ENCODE results near the gene MYO18A. TPM values are rescaled to one million over a fixed set of nuclear protein-coding genes. Genes with fewer than 3 reads are reported as not detected.

Gene MYO18A
- total and polyA plus RNA-seq, 10 of the 15 experiments (the other 5 are each of a cell fraction or from before 2014, with no cell fraction given) = 2.9 to 66.0 (median 24.5) TPM

DNA sequence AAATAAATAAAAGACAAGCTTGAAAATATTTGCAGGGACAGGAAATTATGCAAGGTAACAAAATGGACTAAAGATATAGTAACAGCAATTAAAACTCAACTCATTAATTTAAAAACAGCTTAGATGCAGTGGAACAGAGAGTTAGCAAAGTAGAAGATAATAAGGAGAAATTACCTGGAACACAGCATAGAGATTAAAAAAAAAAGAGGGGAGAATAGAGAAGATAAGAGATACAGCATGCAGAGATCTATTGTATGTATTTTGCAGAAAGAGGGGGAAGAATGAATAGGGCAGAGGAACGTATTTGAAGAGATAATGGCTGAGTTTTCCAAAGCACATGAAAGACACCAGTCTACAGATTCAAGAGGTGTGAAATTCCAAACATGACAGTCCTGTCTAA, 145.7 kb downstream of the MYO18A start:
- ChIA-PET POLR2A (interaction anchor here (0.6 kb wide), 1 partner anchor 933 kb away, joined by 3 read pairs; no protein-coding TSS in a partner anchor), RAD21 (ENCODE audit: unreplicated experiment) (no interaction called here), SMC1A (ENCODE audit: uncharacterized antibody, unreplicated experiment) (interaction anchor here (1.4 kb wide), 1 partner anchor 9 kb away, joined by 3 read pairs; no protein-coding TSS in a partner anchor), CTCF (interaction anchor here (0.7 kb wide), 1 partner anchor 420 kb away, joined by 3 read pairs; no protein-coding TSS in a partner anchor)
- Histone ChIP-seq H3K9me3 (replicated peaks; ENCODE audit: control insufficient read depth, insufficient read depth, low read length) (peaks cover 6% of the 10 kb centered on the region; the same call in 2 of the 3 replicates), H3K4me1 (ENCODE audit: control insufficient read depth, insufficient read depth, low read length) (no peaks in the 10 kb centered on the region), H3K9ac (ENCODE audit: control insufficient read depth, insufficient read depth, low read length) (no peak overlapping the region), H4K20me1 (ENCODE audit: control insufficient read depth, insufficient read depth) (no peaks in the 10 kb centered on the region), H3K4me2 (ENCODE audit: control insufficient read depth, insufficient read depth) (no peak overlapping the region), H3K27ac (ENCODE audit: control insufficient read depth, insufficient read depth) (no peak overlapping the region), H3K36me3 (ENCODE audit: control insufficient read depth in 2 of 2, insufficient read depth in 2 of 2, low read length in 1 of 2) (no peaks in the 10 kb centered on the region), H3K27me3 (replicated peaks in 1 of 2; ENCODE audit: control insufficient read depth in 2 of 2, insufficient read depth in 2 of 2, low read length in 1 of 2) (peaks cover 0 to 1% of the 10 kb centered on the region in 2 experiments; a peak in 1 of 4 replicates), H3K4me3 (no peak overlapping the region), H3K79me2 (ENCODE audit: control insufficient read depth, insufficient read depth, low read length) (no peaks in the 10 kb centered on the region), H2AFZ (ENCODE audit: control insufficient read depth, low read depth, low read length) (no peak overlapping the region)
- TF ChIP-seq RFX5 (IDR thresholded peaks at IDR 0.05; ENCODE audit: low read depth, low read length) = no peak
- no peak for DNase-seq (ENCODE audit: low read depth, low spot score)
- no TSS peak for BruUV-seq (replicated peaks)
- intact Hi-C loops (cut with micrococcal nuclease; ENCODE audit: unreplicated experiment) = no loop called here
- in situ Hi-C loops (cut with MboI) = no loop called here
- ATAC-seq = no peak
- 0% methylated on average over 1 of the region's 1 CpG for WGBS (ENCODE audit: insufficient coverage, insufficient replicate concordance, low lambda C conversion rate, missing lambda C conversion rate)
- no peak for FAIRE-seq

DNA sequence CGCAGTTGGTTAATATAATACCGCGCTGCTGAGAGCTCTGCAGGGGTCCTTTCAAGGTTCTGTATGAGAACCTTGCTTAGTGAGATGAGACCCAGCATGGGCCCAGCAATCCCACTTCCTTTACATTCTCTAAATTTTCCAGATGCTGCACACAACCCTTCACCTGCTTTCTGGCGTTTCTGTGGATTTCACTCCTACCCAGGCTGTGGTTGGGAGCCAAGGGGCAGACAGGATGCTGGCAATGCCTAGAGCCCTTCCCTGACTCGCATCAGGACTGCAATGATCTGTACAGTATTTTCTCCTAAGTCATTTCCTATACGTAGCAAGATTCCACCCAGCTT, 147.4 kb downstream of the MYO18A start:
- 67% methylated on average over 6 of the region's 6 CpGs for WGBS (ENCODE audit: insufficient coverage, insufficient replicate concordance, low lambda C conversion rate, missing lambda C conversion rate)

More for the DNA sequence above, 147.4 kb downstream of the MYO18A start:
- no peak for ATAC-seq
- SMC1A ChIA-PET (ENCODE audit: uncharacterized antibody, unreplicated experiment) = no interaction called here
- Histone ChIP-seq H3K4me1 (ENCODE audit: control insufficient read depth, insufficient read depth, low read length) (no peaks in the 10 kb centered on the region), H3K27me3 (replicated peaks in 1 of 2; ENCODE audit: control insufficient read depth in 2 of 2, insufficient read depth in 2 of 2, low read length in 1 of 2) (peaks cover 0 to 1% of the 10 kb centered on the region in 2 experiments; a peak in 1 of 4 replicates), H3K27ac (ENCODE audit: control insufficient read depth, insufficient read depth) (no peak overlapping the region), H2AFZ (ENCODE audit: control insufficient read depth, low read depth, low read length) (no peak overlapping the region), H3K9ac (ENCODE audit: control insufficient read depth, insufficient read depth, low read length) (no peak overlapping the region), H4K20me1 (ENCODE audit: control insufficient read depth, insufficient read depth) (no peaks in the 10 kb centered on the region), H3K4me2 (ENCODE audit: control insufficient read depth, insufficient read depth) (no peak overlapping the region), H3K4me3 (no peak overlapping the region), H3K9me3 (replicated peaks; ENCODE audit: control insufficient read depth, insufficient read depth, low read length) (peaks cover 6% of the 10 kb centered on the region; the same call in 2 of the 3 replicates), H3K79me2 (ENCODE audit: control insufficient read depth, insufficient read depth, low read length) (no peaks in the 10 kb centered on the region), H3K36me3 (ENCODE audit: control insufficient read depth in 2 of 2, insufficient read depth in 2 of 2, low read length in 1 of 2) (no peaks in the 10 kb centered on the region)
- no peak for FAIRE-seq
- intact Hi-C loops (cut with micrococcal nuclease; ENCODE audit: unreplicated experiment) (no loop called here), in situ Hi-C loops (cut with MboI) (no loop called here)
- RAD21 ChIA-PET (ENCODE audit: unreplicated experiment) = no interaction called here
- no peak for DNase-seq (ENCODE audit: low read depth, low spot score)
- no peak for TF ChIP-seq GATAD2B (conservative IDR thresholded peaks at IDR 0.05; ENCODE audit: low read depth)
- CTCF ChIA-PET = interaction anchor here (1.2 kb wide), 1 partner anchor 67 kb away, joined by 4 read pairs; no protein-coding TSS in a partner anchor
- BruUV-seq (replicated peaks) = no TSS peak
- POLR2A ChIA-PET = no interaction called here

Measured in GM12878 (cell line).